Stimulated activated CD4-positive, alpha-beta T cell treated with anti-CD3 and anti-CD28 coated beads, Interleukin-1b, Interleukin-23, amount 100 ng/mL, for 4 hours (primary cell): ENCODE results near the gene RARB.

Experiments used
- DNase-seq, 2 donors: peaks; one replicate each; pipeline ENCODE4 v3.0.0-alpha.2; 2020; ENCODE audit warnings: low read depth in 2 of 2

Gene RARB

DNA sequence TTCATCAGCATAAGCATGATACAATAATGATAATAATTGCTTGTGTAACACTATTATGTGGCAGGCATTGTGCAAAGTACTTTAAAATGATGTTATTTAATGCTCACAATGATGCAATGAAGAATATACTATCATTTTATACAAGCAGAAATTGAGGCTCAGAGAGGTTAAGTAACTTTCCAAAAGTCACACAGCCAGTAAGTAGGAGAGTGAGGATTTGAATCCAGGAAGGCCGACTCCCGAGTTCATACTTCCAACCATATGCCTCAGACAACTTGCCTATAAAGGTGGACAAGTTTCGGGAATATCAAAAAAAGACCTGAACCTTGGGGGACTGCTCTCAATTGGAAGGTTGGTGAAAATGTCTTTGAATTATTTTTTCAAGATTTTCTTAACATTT, 19.9 kb downstream of the RARB start:
- DNase-seq: no peak

- DNase-seq: no peak
Observed at GRCh38 chr3:25448750-25449692, 21.0 kb downstream of the RARB start.

GRCh38 chr3:25449857-25450256, 21.8 kb downstream of the RARB start:
- no peak for DNase-seq

- no peak for DNase-seq
Observed at GRCh38 chr3:25452192-25452591, 24.1 kb downstream of the RARB start.

DNA sequence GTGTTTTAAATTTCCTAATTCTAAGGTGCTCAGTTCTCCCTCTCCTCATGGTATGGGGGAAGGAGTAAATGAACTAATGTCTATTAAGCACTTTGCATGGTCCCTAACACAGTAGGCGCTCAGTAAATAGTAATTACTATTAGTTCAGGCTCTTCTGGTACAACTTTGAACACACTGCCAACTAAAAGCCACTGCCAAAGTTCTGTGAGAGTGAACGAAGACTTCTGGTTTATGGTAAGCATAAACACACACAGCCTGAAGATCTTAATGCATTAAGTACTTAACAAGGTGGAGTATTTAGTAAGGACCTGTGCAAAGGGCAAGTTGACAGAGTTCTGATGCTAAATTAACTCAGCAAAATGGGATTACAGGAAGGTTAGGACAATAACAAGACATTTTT, 24.7 kb downstream of the RARB start:
- DNase-seq: no peak

DNA sequence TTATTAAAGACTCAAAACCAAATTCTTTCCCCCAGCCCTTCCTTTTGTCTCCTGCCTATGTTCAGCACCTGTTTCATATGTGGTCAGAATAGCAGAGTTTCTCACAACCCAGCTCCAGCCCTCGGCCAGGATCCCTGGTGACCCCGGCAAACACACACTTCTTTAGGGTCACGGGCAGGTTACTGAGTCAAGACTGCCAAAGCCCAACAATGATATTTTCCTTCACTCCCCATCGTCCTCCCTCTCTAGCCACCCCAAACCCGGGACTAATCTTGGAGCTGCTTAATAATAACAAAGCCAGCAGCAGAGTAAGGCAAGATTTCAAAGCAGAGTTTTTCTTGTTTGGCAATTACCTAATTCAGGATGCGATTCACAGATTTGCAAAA, 25.5 kb downstream of the RARB start:
- DNase-seq: no peak

- DNase-seq: no peak
Observed at GRCh38 chr3:25454005-25454927, 26.2 kb downstream of the RARB start.

DNA sequence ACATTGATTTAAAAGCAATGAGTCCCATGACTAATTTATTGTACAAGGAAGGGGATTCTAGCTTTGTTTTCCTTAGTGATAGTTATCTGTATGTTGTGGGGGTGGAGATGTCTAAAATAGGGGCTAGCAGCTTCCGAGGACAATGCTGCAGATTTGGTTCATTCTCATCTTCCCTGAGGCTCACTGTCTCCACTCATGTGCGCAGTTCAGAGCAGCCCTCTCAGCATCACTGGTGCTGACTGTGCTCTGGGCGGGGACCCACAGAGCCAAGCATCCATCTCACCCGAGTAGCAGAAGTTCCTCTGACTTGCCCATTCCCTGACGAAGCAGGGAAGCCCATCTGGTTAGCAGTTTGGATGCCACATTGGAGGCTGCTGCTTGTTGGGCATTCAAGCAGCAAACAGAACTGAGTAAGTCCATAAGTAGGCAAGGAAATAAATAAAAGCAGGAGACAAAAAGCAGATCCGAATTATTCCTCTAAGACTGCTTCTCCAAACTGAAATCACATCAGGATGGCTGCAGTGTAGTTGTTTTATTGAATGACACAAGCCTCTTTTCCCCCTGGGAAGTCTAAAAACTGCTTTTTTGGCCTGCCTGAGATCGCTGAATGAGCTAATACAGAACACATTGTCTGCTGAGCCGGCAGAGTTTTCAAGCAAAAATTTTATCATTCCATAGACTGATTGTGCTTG, 27.5 kb downstream of the RARB start:
- DNase-seq: no peak

- DNase-seq: no peak
Observed at GRCh38 chr3:25456723-25457670, 28.9 kb downstream of the RARB start.

GRCh38 chr3:25457671-25458419, 29.8 kb downstream of the RARB start:
- no peak for DNase-seq

GRCh38 chr3:25458420-25458814, 30.4 kb downstream of the RARB start:
- no peak for DNase-seq

DNA sequence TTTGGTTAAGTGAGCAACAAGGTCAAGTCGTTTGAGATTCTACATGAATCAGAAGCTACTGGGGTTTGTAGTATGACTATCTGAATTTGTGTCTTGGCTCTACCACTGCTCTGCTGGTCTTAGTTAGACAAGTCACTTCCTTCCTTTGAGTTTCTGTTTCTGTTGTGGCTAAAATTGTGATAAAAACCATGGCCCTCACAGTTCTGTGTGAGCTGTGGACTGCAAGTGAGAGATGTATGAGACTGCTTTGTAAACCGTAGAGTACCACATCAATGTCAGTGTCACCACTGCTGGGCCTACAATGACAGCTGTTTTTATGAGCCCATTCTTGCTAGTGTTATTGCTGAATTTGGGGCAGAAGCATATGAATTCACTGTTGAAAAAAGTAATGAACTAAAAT, 32.7 kb downstream of the RARB start:
- no peak for DNase-seq

DNA sequence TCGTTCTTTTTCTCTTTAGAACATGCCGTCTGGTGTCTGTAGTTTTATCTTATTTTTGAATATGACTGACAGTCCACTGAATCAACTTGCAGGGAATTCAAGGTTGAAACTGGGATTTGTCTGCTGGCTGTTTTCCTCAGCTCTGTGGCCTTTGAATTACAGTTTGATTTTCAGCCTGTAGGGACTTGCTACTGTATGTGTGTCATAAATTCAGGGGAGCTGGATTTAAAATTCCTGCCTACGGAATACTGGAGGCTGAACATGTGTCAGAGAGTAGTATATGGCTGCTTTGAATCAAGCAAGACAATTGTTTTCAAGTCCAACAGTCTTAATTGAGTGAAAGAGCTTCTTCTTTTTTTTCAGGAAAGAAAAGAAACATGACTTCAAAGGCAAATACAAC, 33.9 kb downstream of the RARB start:
- DNase-seq: no peak

GRCh38 chr3:25462495-25462894, 34.4 kb downstream of the RARB start:
- no peak for DNase-seq

- DNase-seq: no peak
Observed at GRCh38 chr3:25463836-25464418, 35.9 kb downstream of the RARB start.

- no peak for DNase-seq
Observed at GRCh38 chr3:25465266-25465860, 37.3 kb downstream of the RARB start.

DNA sequence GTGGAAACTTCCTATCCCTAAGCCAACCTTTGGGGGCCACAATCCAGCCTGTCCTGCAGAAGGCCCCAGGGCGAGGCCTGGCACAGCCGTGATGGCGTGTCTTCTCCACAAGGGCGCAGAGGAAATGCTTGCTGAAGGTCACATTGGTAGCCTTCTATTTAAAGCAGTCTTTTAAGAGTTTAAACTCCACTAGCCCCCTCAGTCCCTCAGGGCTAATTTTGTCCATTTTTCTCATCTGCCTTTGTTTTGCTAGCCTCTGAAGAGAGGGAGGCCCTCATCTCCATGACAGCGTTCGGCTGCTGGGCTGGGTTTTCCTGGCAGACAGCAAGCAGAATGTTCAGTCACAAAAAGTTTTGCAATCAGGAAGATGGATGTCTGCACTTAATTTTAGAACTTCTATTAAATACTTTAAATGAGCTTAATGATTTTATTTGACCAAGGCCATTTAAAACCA, 40.8 kb downstream of the RARB start:
- DNase-seq: no peak

DNA sequence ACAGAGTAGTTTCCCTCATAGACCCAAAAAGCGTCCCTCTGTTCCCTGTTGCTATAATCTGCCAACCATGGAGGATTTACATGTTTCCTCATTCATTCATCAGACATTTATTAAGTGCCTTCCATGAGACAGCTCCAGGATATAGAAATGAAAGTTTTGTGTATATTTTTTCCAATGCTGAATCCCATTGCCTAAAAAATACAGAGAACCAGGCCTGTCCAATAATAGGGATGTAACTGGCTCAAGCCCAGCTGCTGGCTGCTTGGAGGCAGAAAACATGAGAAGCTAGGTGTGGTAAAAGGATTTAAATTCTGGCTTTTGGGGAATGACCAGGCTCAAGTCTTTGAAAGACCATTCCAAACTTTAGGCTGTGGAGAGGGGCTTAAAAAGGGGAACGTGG, 41.5 kb downstream of the RARB start:
- DNase-seq: no peak

DNA sequence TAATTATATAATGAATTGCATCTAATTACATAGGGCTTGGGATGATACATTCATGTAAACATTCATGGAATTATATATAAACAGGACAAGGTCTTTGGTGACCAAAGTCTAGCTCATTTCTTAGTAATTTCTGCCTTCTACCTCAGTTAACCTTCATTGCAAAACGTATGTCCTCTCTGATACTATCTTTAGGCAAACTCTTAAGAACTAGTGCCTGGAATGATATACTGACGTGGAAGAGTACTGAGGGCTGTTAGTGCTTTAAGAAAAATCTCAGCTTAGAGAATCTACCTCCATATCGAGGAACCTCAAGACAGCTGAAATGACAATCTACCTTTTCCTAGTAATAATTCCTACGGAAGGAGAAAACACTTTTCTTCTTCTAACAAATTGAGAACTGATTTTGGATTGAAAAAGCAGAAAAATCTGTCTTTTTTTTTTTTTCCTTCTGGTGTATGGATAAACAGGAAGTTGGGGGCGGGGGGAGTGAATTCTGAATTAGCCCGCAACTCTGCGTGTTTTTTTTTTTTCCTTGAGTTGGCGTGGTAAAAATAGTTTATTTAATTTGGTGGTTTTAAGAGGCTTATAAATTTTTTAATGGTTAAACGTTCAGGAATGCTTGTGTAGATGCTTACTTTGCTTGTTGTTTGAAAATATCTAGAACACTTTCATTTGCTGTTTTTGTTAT, 43.2 kb downstream of the RARB start:
- no peak for DNase-seq
